ENCODE results near the gene SYTL3.

SYTL3 gene

GRCh38 chr6:158793432-158793831 lies 143.6 kb downstream of the SYTL3 start:
- no peak for DNase-seq (ENCODE audit: low spot score)

- DNase-seq (ENCODE audit: low spot score) = no peak
Observed at GRCh38 chr6:158795516-158795915, 145.7 kb downstream of the SYTL3 start.

GRCh38 chr6:158796353-158796752 lies 146.5 kb downstream of the SYTL3 start:
- no peak for DNase-seq (ENCODE audit: low spot score)

DNA sequence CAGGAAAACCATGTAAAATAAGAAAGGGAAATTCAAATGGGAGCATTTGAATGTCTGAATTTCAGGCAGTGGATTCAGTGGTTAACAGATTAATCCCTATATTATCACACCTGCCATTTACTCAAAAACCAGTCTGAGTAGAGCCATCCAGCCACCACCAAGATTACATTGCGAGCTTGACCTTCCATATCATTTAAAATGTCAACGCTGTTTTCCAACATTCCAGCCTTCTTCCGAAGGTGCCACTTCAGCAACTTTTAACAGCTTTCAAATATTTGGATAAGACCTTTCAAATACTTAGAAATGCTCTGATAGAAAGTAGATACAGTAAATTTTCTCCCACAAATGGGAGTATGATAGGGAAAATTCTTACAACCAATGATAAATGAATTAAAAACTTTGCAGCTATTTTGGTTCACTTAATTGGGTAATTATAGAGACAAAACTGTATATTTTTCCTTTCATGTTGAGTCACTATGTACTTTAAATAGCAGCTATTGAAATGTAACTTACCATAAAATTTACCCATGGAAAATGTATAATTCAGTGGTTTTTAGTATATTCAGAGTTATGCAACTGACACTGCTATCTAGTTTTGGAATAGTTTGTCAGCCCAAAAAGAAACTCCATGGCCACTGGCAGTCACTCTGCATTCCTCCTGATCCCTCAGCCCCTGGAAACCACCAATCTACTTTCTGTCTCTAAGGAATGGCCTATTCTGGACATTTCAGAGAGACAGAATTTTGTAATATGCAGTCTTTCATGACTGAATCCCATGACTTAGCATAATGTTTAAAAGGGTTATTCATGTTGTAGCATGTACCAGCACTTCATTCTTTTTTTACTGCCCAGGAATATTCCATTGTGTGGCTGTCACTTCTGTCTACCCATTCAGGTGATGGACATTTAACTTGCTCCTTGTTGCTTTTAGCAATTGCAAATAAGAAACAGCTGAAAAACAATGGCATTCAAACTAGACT lies 147.8 kb downstream of the SYTL3 start:
- no peak for DNase-seq (ENCODE audit: low spot score)

DNA sequence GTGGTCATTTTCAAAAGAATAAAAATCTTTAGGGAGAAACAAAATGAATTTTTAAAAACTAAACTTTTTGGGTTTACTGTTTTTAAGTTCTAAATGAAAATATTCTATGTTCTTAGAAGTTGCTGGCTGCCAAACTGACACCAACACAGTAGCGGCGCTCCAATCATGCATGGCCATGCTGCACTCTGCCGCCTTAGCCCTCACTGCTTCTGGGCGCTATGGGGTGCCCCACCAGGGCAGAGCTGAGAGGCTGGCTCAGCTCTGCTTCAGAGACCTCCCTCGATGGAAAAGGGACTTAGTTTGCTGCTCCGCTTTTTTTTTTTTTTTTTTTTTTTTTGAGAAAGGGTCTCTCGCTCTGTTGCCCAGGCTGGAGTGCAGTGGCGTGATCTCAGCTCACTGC lies 148.5 kb downstream of the SYTL3 start:
- no peak for DNase-seq (ENCODE audit: low spot score)

- DNase-seq (ENCODE audit: low spot score) = no peak
Observed at GRCh38 chr6:158799051-158799792, 149.4 kb downstream of the SYTL3 start.

- DNase-seq (ENCODE audit: low spot score) = no peak
Observed at GRCh38 chr6:158801655-158802294, 151.9 kb downstream of the SYTL3 start.

- DNase-seq (ENCODE audit: low spot score) = no peak
Observed at GRCh38 chr6:158803733-158804143, 153.9 kb downstream of the SYTL3 start.

DNA sequence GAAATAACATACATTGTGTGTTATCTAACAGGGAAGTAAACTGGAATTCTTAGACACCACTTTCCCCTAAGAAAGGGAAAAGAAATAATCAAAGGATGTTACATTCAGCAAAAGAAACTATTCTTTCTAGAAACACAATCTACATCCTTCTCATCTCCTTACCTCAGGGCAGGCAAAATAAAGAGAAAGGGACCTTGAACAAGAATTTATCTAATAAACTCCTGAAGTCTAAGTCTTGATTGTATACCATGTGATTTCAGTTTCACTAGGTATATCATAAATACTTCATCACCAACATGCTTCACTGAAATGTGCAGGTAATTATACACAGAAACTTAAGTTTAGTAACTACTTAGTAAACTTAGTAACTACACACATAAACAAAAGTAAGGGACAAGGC lies 154.4 kb downstream of the SYTL3 start:
- no peak for DNase-seq (ENCODE audit: low spot score)

DNA sequence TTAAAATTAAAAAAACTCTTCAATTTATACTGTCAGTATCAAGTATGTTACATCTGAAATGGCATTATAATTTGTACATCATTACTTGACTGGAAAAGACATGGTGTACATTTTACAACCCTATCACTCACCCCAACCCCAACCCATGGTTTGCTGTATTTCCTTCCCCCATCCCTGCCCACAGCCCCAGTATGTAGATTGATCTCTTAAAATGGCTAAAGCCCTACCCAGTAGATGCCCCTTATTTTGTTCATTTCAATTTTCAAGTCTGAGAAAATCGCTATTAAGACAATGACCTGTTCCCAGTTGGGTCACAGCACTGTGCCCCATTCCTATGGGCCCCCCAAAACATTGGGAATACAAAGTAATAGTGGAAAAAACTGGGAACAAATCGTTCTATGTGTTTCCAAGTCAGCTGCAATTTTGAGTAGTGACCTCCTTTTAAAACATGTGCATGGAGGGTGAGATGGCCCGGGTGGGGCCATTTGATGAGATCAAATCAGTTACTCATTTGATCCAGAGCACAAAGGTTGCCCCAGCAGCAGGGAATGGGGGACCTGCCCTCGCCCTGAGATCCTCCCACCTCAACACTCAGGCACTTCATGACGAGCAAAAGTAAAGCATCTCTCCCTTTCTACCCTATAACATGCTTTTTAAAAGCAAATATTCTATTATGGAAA lies 156.0 kb downstream of the SYTL3 start:
- no peak for DNase-seq (ENCODE audit: low spot score)

- no peak for DNase-seq (ENCODE audit: low spot score)
Observed at GRCh38 chr6:158807515-158808441, 157.9 kb downstream of the SYTL3 start.

DNA sequence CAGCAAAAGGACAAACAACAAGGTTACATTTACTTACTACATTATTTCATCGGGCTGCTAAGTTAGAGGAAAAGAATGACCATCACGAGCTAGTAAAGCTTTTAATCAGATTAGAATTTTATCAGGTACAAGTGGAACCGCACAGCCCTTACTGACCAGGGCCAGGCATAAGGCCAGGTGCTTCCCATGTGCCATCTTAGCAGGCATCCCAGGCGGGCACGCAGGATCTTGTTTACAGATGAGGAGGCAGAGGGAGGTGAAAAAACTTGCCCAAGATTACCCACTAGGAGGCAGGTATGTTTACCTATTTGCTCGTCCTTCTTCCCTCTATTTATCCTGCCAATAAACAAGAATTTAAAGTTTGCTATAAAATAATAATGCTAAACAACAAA lies 158.6 kb downstream of the SYTL3 start:
- no peak for DNase-seq (ENCODE audit: low spot score)

- no peak for DNase-seq (ENCODE audit: low spot score)
Observed at GRCh38 chr6:158808941-158809678, 159.3 kb downstream of the SYTL3 start.

DNA sequence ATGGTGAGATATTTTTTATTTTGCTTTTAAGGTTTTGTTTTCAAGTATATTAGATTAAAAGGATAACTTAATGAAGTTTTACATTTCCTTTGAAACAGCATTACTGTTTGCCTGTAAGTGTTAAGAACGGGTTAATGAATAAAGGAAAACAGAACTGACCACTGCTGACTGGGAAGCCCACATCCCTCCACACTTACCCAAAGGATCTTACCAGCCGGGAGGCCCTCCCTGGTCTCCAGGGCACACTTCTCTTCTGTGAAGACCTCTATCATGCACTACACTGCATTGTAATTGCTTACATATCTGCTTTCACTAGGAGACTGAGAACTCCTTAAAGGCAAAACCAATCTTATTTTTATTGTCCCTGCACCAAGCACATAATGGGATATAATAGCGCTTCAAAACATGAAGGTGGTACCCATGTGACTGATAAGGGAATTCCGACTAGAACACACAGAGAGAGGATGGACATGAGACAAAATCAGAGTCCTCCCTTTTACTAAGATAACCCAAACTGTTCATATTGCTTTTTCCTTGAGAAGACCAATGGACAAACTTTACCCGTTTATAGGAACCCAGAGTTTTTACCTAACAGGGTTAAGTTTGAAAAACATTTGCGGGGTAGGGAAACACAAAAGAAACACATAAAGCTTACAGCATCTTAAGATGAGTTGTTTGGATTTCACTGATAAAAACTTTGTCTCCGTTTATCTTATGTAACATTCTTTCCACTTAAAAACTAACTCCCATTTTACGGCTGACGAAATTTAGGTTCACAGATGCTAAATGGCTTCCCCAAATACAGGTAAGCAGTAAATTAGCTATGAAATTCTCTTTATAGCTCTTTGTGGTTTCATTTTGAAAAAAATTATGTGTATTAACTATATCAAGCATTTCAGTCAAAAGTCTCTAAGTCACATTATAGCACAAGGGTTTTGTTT lies 160.6 kb downstream of the SYTL3 start:
- DNase-seq (ENCODE audit: low spot score) = no peak

DNA sequence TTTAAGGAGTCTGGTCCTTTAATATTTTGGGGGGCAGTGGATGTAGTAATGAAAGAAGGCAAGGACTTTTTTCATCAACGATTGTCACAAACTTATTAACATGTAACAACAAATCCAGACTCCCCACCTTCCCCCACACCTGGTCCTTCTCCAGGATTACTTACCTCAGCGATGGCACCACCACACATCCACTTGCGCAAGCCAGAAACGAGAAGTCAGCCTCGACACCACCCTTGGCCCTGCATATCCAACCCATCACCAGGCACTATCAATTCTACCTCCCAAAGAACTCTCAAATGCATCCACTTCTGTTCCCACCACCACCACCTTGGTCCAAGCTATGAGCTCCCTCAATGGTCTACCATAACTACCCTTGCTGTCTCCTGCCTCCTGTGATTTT lies 162.8 kb downstream of the SYTL3 start:
- no peak for DNase-seq (ENCODE audit: low spot score)

- no peak for DNase-seq (ENCODE audit: low spot score)
Observed at GRCh38 chr6:158813032-158813431, 163.2 kb downstream of the SYTL3 start.
